ENCODE measurements around the gene IL4.
"Not testable (repeated sequence)": the region's sequence is repeated elsewhere in the genome, so short reads cannot be mapped to it uniquely, and the experiment has no call there.

Gene IL4

GRCh38 chr5:132687995-132688394, 14.2 kb downstream of the IL4 start:
- DNase-seq (ENCODE audit: low read depth) = no peak
- no peak overlapping the region for H3K4me3 ChIP-seq (ENCODE audit: low read depth, low read length)
- no peak for TF ChIP-seq CTCF (IDR thresholded peaks at IDR 0.05; ENCODE audit: low read depth, low read length, missing control alignments)

GRCh38 chr5:132688536-132689339, 14.9 kb downstream of the IL4 start:
- no peak for DNase-seq (ENCODE audit: low read depth)
- TF ChIP-seq CTCF (IDR thresholded peaks at IDR 0.05; ENCODE audit: low read depth, low read length, missing control alignments) = no peak
- H3K4me3 ChIP-seq (ENCODE audit: low read depth, low read length) = no peak overlapping the region

- TF ChIP-seq CTCF (IDR thresholded peaks at IDR 0.05; ENCODE audit: low read depth, low read length, missing control alignments) = no peak
- no peak for DNase-seq (ENCODE audit: low read depth)
- no peak overlapping the region for H3K4me3 ChIP-seq (ENCODE audit: low read depth, low read length)
These were observed 15.7 kb downstream of the IL4 start for GRCh38 chr5:132689513-132689912.

- no peak for TF ChIP-seq CTCF (IDR thresholded peaks at IDR 0.05; ENCODE audit: low read depth, low read length, missing control alignments)
These were observed 16.4 kb downstream of the IL4 start for GRCh38 chr5:132690156-132690555.

GRCh38 chr5:132691755-132692631, 18.2 kb downstream of the IL4 start:
- not testable (repeated sequence) for DNase-seq (ENCODE audit: low read depth); H3K4me3 ChIP-seq (ENCODE audit: low read depth, low read length)

More at GRCh38 chr5:132690156-132690555, 16.4 kb downstream of the IL4 start:
- H3K4me3 ChIP-seq (ENCODE audit: low read depth, low read length) = no peak overlapping the region
- no peak for DNase-seq (ENCODE audit: low read depth)

- TF ChIP-seq CTCF (IDR thresholded peaks at IDR 0.05; ENCODE audit: low read depth, low read length, missing control alignments) = no peak
- H3K4me3 ChIP-seq (ENCODE audit: low read depth, low read length) = no peak overlapping the region
- DNase-seq (ENCODE audit: low read depth) = no peak
These were observed 18.8 kb downstream of the IL4 start for GRCh38 chr5:132692632-132692967.

- no peak overlapping the region for H3K4me3 ChIP-seq (ENCODE audit: low read depth, low read length)
- no peak for TF ChIP-seq CTCF (IDR thresholded peaks at IDR 0.05; ENCODE audit: low read depth, low read length, missing control alignments)
- DNase-seq (ENCODE audit: low read depth) = no peak
These were observed 22.2 kb downstream of the IL4 start for GRCh38 chr5:132695956-132696355.
